ENCODE measurements around the gene SLCO6A1. TPM values are rescaled to one million over a fixed set of nuclear protein-coding genes. Genes with fewer than 3 reads are reported as not detected.
"Not testable (repeated sequence)": the region's sequence is repeated elsewhere in the genome, so short reads cannot be mapped to it uniquely, and the experiment has no call there.

Gene SLCO6A1
- total RNA-seq, 6 experiments from 2014 or later, result not detected

DNA sequence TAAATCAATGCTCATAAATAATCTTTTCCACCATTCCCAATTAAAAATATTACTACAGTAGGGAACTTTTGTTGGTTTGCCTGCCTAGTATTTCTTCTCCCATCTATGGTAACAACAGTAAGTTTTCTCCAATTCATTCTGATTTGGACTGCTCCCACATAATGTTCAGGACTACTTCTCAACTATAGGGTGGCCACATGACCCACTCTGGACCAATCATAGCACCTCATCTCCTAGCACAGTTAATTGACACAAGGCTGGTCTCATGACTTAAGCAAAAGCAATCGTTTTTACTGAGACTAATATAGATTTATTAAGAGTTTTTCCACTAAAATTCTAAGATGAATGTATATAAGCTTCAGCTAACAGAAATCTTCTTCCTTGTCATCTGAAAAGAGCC is 28.7 kb upstream of the SLCO6A1 start:
- 22% methylated on average over 1 of the region's 1 CpG for WGBS (ENCODE audit: insufficient coverage, low coverage, low lambda C conversion rate, missing lambda C conversion rate)

GRCh38 chr5:102523541-102524175 is 24.9 kb upstream of the SLCO6A1 start:
- TF ChIP-seq POLR2A (IDR thresholded peaks at IDR 0.05), result no peak
- TF ChIP-seq, protein P1, sequence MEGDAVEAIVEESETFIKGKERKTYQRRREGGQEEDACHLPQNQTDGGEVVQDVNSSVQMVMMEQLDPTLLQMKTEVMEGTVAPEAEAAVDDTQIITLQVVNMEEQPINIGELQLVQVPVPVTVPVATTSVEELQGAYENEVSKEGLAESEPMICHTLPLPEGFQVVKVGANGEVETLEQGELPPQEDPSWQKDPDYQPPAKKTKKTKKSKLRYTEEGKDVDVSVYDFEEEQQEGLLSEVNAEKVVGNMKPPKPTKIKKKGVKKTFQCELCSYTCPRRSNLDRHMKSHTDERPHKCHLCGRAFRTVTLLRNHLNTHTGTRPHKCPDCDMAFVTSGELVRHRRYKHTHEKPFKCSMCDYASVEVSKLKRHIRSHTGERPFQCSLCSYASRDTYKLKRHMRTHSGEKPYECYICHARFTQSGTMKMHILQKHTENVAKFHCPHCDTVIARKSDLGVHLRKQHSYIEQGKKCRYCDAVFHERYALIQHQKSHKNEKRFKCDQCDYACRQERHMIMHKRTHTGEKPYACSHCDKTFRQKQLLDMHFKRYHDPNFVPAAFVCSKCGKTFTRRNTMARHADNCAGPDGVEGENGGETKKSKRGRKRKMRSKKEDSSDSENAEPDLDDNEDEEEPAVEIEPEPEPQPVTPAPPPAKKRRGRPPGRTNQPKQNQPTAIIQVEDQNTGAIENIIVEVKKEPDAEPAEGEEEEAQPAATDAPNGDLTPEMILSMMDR (IDR thresholded peaks at IDR 0.05), result no peak
- no peak for DNase-seq

More for the DNA sequence above, 28.7 kb upstream of the SLCO6A1 start:
- DNase-seq (no peak), ATAC-seq (no peak)
- Histone ChIP-seq H3K4me1 (peaks cover 0 to 4% (median 0%) of the 10 kb centered on the region in 4 donors), H3K27me3 (no peaks in the 10 kb centered on the region), H3K4me3 (no peak overlapping the region), H3K27ac (no peak overlapping the region), H3K9me3 (peaks cover 0 to 2% (median 0%) of the 10 kb centered on the region in 4 donors), H3K36me3 (no peaks in the 10 kb centered on the region)
- TF ChIP-seq, protein P1 (IDR thresholded peaks at IDR 0.05), result no peak
- no peak for TF ChIP-seq POLR2A (IDR thresholded peaks at IDR 0.05)
- intact Hi-C loops (cut with DNase I), result no loop called here

DNA sequence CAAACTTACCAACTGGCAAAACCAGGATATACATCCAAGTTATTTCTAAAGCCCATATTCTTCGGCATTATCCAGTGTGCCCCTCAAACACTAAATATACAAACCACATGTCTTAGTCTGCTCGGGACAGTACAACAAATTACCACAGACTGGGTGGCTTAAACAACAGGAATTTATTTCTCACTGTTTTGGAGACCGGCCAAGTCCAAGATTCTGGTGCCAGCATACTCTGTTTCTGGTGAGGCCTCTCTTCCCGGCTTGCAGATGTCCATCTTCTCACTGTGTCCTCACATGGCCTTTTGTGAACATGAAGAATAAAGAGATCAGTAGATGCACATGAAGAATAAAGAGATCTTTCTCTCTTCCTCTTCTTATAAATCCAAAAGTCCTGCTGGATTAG is 12.9 kb upstream of the SLCO6A1 start:
- no peak for TF ChIP-seq POLR2A (IDR thresholded peaks at IDR 0.05)
- TF ChIP-seq, protein P1 (IDR thresholded peaks at IDR 0.05), result no peak
- H3K4me3 ChIP-seq, result no peak overlapping the region
- DNase-seq (no peak), ATAC-seq (no peak)
- no peaks in the 10 kb centered on the region for H3K9me3 ChIP-seq
- H3K27me3 ChIP-seq, result no peaks in the 10 kb centered on the region
- intact Hi-C loops (cut with DNase I), result no loop called here
- no peaks in the 10 kb centered on the region for H3K4me1 ChIP-seq
- H3K36me3 ChIP-seq, result no peaks in the 10 kb centered on the region
- no peak overlapping the region for H3K27ac ChIP-seq
- WGBS (ENCODE audit: insufficient coverage, low coverage, low lambda C conversion rate, missing lambda C conversion rate), result 43% methylated on average over 4 of the region's 4 CpGs

More at GRCh38 chr5:102523541-102524175, 24.9 kb upstream of the SLCO6A1 start:
- H3K36me3 ChIP-seq, result no peaks in the 10 kb centered on the region
- peak in 1 of 4 donors; percentile 43 for ATAC-seq
- H3K4me1 ChIP-seq, result no peaks in the 10 kb centered on the region
- H3K9me3 ChIP-seq, result no peaks in the 10 kb centered on the region
- 46% methylated on average over 3 of the region's 3 CpGs for WGBS (ENCODE audit: insufficient coverage, low coverage, low lambda C conversion rate, missing lambda C conversion rate)
- no peak overlapping the region for H3K4me3 ChIP-seq
- intact Hi-C loops (cut with DNase I), result no loop called here
- H3K27ac ChIP-seq, result no peak overlapping the region
- no peaks in the 10 kb centered on the region for H3K27me3 ChIP-seq

DNA sequence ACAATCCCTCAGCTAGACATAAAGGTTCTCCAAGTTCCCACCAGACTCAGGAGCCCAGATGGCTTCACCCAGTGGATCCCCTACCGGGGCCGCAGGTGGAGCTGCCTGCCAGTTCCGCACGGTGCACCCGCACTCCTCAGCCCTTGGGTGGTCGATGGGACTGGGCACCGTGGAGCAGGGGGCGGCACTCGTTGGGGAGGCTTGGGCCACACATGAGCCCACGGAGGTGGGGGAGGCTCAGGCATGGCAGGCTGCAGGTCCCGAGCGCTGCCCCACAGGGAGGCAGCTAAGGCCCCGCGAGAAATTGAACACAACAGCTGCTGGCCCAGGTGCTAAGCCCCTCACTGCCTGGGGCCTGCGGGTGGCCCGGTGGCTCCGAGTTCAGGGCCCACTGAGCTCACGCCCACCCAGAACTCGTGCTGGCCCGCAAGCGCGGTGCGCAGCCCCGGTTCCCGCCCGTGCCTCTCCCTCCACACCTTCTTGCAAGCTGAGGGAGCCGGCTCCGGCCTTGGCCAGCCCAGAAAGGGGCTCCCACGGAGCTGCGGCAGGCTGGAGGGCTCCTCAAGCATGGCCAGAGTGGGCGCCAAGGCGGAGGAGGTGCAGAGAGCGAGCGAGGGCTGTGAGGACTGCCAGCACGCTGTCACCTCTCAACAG is 7.4 kb downstream of the SLCO6A1 start:
- H3K27ac ChIP-seq; H3K9me3 ChIP-seq; H3K4me1 ChIP-seq; H3K4me3 ChIP-seq; intact Hi-C loops (cut with DNase I); ATAC-seq; H3K27me3 ChIP-seq; H3K36me3 ChIP-seq: not testable (repeated sequence)
- peak in 1 of 3 donors; percentile 55 for DNase-seq
- 82% methylated on average over 3 of the region's 35 CpGs for WGBS (ENCODE audit: insufficient coverage, low coverage, low lambda C conversion rate, missing lambda C conversion rate)

- H3K4me3 ChIP-seq, result no peak overlapping the region
- TF ChIP-seq, protein P1 (IDR thresholded peaks at IDR 0.05), result no peak
- no peak for TF ChIP-seq POLR2A (IDR thresholded peaks at IDR 0.05)
- intact Hi-C loops (cut with DNase I), result no loop called here
- no peak overlapping the region for H3K27ac ChIP-seq
- no peaks in the 10 kb centered on the region for H3K27me3 ChIP-seq
- no peak for ATAC-seq
- H3K4me1 ChIP-seq, result no peaks in the 10 kb centered on the region
- no peaks in the 10 kb centered on the region for H3K9me3 ChIP-seq
- 32% methylated on average over 2 of the region's 2 CpGs for WGBS (ENCODE audit: insufficient coverage, low coverage, low lambda C conversion rate, missing lambda C conversion rate)
- no peaks in the 10 kb centered on the region for H3K36me3 ChIP-seq
- DNase-seq, result no peak
Observed at GRCh38 chr5:102483736-102484135, 15.1 kb downstream of the SLCO6A1 start.

Data from right lobe of liver (tissue), 6 donors.